ENCODE measurements around the gene BMPR1B. TPM values are rescaled to one million over a fixed set of nuclear protein-coding genes. Genes with fewer than 3 reads are reported as not detected.

Gene BMPR1B
- total RNA-seq, 1 donor from 2014 or later, result 26.8 TPM

DNA sequence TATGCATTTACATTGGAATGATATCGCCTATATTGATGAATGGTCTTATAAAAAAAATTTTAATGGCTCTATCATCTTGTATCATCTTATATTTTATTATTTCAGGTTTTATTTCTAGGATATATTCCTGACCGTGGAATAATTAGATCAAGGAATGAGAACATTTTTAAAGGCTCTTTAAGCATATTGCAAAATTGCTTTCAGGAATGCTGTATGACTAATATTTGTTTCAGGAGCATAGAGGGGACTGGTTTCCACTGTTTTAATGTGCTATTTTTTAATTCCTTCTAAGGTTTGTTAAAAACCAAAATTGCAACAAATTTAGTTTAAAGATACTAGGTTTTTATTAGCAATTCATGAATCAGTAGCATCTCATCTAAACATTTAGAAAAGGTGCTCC is 120.2 kb downstream of the BMPR1B start:
- Mint-ChIP-seq H3K4me3 (no peak overlapping the region), H3K27ac (ENCODE audit: unreplicated experiment) (no peak overlapping the region), H3K4me1 (no peaks in the 10 kb centered on the region), H3K27me3 (ENCODE audit: low read depth) (no peaks in the 10 kb centered on the region), H3K9me3 (no peaks in the 10 kb centered on the region), H3K36me3 (ENCODE audit: low read depth) (no peaks in the 10 kb centered on the region)
- no peak for DNase-seq (ENCODE audit: low read depth, low spot score)
- TF ChIP-seq, protein P1, sequence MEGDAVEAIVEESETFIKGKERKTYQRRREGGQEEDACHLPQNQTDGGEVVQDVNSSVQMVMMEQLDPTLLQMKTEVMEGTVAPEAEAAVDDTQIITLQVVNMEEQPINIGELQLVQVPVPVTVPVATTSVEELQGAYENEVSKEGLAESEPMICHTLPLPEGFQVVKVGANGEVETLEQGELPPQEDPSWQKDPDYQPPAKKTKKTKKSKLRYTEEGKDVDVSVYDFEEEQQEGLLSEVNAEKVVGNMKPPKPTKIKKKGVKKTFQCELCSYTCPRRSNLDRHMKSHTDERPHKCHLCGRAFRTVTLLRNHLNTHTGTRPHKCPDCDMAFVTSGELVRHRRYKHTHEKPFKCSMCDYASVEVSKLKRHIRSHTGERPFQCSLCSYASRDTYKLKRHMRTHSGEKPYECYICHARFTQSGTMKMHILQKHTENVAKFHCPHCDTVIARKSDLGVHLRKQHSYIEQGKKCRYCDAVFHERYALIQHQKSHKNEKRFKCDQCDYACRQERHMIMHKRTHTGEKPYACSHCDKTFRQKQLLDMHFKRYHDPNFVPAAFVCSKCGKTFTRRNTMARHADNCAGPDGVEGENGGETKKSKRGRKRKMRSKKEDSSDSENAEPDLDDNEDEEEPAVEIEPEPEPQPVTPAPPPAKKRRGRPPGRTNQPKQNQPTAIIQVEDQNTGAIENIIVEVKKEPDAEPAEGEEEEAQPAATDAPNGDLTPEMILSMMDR (conservative IDR thresholded peaks at IDR 0.05), result no peak

DNA sequence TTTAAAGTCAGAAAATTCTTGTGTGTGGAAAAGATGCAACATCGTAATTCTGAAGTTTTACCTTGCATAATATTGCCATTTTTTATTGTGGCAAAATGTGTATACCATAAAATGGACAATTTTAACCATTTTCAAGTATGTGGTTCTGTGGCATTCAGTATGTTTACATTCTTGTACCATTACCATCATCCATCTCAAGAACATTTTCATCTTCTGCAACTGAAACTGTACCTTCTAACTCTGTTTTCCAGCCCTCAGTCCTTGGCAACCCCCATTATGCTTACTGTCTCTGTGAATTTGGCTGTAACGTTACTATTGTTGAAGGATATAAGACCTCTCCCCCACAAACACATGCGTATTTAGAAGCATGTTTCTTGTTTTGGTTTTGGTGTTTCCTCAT is 123.2 kb downstream of the BMPR1B start:
- H3K9me3 Mint-ChIP-seq, result no peaks in the 10 kb centered on the region
- TF ChIP-seq, protein P1 (conservative IDR thresholded peaks at IDR 0.05), result no peak
- no peak for DNase-seq (ENCODE audit: low read depth, low spot score)
- H3K4me1 Mint-ChIP-seq, result no peaks in the 10 kb centered on the region
- H3K27ac Mint-ChIP-seq (ENCODE audit: unreplicated experiment), result no peak overlapping the region
- H3K27me3 Mint-ChIP-seq (ENCODE audit: low read depth), result no peaks in the 10 kb centered on the region
- no peak overlapping the region for H3K4me3 Mint-ChIP-seq
- no peaks in the 10 kb centered on the region for H3K36me3 Mint-ChIP-seq (ENCODE audit: low read depth)

DNA sequence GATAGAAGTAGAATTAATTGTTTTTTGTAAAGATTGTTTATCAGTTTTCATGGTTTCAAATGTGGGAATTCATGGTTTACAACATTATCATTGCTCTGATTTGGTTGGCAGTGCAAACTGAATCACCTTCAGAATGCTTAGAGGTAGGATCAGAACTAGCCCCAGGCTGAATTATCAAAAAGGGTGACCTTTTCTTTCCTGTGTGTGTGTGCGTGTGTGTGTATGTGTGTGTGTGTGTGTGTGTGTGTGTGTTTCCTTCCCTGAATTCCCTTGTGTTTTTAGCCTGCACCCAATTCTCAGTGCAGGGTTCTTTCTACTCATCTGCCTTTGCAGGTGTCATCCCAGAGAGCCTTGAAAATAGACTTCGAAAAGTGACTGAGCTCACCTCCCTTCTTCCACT is 125.0 kb downstream of the BMPR1B start:
- no peak overlapping the region for H3K4me3 Mint-ChIP-seq
- H3K27me3 Mint-ChIP-seq (ENCODE audit: low read depth), result no peaks in the 10 kb centered on the region
- TF ChIP-seq, protein P1 (conservative IDR thresholded peaks at IDR 0.05), result no peak
- peaks cover 3% of the 10 kb centered on the region for H3K9me3 Mint-ChIP-seq
- H3K4me1 Mint-ChIP-seq, result no peaks in the 10 kb centered on the region
- DNase-seq (ENCODE audit: low read depth, low spot score), result no peak
- H3K36me3 Mint-ChIP-seq (ENCODE audit: low read depth), result no peaks in the 10 kb centered on the region
- no peak overlapping the region for H3K27ac Mint-ChIP-seq (ENCODE audit: unreplicated experiment)

DNA sequence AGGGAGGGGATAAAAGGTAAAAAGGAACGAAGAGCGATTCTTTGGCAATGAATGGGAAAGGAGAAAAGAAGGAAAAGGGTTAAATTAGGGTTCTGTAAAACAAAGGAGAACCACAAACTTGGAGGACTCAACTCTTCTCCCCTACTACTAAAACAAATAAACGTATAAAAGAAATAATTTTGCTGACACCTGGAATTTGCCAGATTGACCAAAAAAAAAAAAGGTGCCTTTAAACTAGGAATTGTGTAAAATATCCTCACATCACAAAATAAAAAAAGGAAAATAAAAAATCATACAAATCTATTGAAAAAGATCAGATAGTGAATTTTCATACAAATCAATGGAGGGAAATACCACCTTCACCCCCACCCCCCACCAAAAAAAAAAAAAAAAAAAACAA is 129.3 kb downstream of the BMPR1B start:
- Mint-ChIP-seq H3K27ac (ENCODE audit: unreplicated experiment) (no peak overlapping the region), H3K4me1 (peaks cover 3% of the 10 kb centered on the region), H3K4me3 (no peak overlapping the region), H3K9me3 (peaks cover 3% of the 10 kb centered on the region), H3K36me3 (ENCODE audit: low read depth) (no peaks in the 10 kb centered on the region), H3K27me3 (ENCODE audit: low read depth) (no peaks in the 10 kb centered on the region)
- DNase-seq (ENCODE audit: low read depth, low spot score), result no peak
- TF ChIP-seq, protein P1 (conservative IDR thresholded peaks at IDR 0.05), result no peak

DNA sequence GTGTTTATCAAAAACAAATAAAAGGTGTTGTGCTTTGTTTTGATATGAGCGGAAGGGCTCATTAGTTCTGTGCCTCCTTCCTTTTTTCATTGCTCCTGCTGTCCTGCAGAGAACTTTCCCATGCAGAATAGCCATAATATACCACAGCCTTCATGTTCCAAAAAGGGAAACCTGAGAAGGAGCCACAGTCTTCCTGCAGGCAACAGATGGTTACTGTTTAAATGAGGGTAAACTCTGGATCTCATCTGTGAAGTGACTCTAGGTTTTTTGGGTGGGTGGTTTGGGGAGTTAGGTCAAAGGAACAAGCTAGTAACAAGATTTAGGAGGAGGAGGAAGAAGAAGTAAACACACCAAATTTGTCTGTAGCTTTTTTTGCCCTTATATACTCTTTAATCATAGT is 131.8 kb downstream of the BMPR1B start:
- Mint-ChIP-seq H3K27ac (ENCODE audit: unreplicated experiment) (no peak overlapping the region), H3K9me3 (peaks cover 3% of the 10 kb centered on the region), H3K4me1 (peaks cover 13% of the 10 kb centered on the region), H3K4me3 (no peak overlapping the region), H3K27me3 (ENCODE audit: low read depth) (no peaks in the 10 kb centered on the region), H3K36me3 (ENCODE audit: low read depth) (no peaks in the 10 kb centered on the region)
- TF ChIP-seq, protein P1 (conservative IDR thresholded peaks at IDR 0.05), result no peak
- DNase-seq (ENCODE audit: low read depth, low spot score), result no peak

DNA sequence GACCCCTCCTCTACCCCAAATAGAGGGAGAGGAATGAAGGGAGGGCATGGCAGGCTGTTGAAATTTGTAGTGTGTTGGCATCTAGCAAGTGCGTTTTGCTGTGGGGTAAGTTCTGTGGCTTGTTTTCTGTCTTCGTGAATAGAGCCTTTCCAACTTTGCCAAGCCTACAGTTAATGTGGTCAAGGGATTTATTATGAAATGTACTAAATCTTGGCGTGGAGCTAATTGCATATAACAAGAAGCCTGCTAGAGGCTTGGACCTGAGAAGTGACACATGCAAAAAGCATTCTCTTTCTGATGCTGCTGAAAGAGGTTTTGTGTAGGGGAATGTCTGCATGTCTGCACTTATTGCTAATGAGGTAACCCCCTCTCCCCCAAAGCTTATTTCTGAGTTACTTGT is 132.2 kb downstream of the BMPR1B start:
- Mint-ChIP-seq H3K27me3 (ENCODE audit: low read depth) (no peaks in the 10 kb centered on the region), H3K4me3 (no peak overlapping the region), H3K9me3 (peaks cover 3% of the 10 kb centered on the region), H3K36me3 (ENCODE audit: low read depth) (no peaks in the 10 kb centered on the region), H3K4me1 (peaks cover 17% of the 10 kb centered on the region), H3K27ac (ENCODE audit: unreplicated experiment) (no peak overlapping the region)
- no peak for DNase-seq (ENCODE audit: low read depth, low spot score)
- TF ChIP-seq, protein P1 (conservative IDR thresholded peaks at IDR 0.05), result no peak

Measured in neural crest cell (in vitro differentiated cells).